ENCODE results near the gene TNNT2.

Gene TNNT2

DNA sequence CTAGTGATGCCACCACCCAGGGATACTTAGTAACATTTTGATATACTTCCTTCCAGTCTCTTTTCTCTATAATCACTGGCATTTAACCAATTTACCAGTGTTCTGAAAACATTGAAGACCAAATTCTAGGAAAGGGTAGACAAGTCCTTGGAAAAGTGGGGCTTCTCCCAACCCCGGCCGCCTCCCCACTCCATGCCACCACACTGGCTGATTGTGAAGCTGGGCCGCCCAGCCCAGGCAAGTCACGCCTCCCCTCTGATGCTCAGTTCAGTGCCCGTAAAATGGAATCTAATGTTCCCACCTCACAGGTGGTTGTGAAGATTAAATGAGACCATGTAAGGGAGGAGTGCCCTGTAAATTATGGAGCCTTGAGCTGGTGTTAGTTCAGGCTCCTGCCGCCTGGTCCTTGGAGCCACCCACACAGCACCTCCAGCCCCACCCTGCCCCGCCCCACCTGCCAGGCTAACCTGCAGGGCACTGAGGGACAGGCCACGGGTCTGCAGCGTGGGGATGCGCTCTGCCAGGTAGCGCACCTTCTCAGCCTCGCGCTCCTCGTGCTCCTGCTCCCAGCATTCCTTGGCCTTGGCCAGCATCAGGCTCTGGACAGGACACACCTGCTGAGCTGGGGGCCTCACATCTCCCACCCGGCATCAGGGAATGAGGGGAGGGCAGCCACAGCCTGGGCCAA lies 36.7 kb upstream of the TNNT2 start:
- H3K9me3 ChIP-seq (ENCODE audit: low read length), result no peaks in the 10 kb centered on the region
- no peak overlapping the region for H3K9ac ChIP-seq (ENCODE audit: low read length)
- no peaks in the 10 kb centered on the region for H3K36me3 ChIP-seq (ENCODE audit: insufficient read depth, low read length)
- no peaks in the 10 kb centered on the region for H3K4me1 ChIP-seq (ENCODE audit: insufficient read depth, low read length)
- no peak overlapping the region for H3K27ac ChIP-seq (ENCODE audit: low read depth, low read length)
- H3K27me3 ChIP-seq (ENCODE audit: control insufficient read depth in 1 of 2, insufficient read depth in 2 of 2, low read length in 2 of 2), result no peaks in the 10 kb centered on the region
- no peak overlapping the region for H3K4me3 ChIP-seq (ENCODE audit: low read depth in 1 of 2, low read length in 2 of 2)

DNA sequence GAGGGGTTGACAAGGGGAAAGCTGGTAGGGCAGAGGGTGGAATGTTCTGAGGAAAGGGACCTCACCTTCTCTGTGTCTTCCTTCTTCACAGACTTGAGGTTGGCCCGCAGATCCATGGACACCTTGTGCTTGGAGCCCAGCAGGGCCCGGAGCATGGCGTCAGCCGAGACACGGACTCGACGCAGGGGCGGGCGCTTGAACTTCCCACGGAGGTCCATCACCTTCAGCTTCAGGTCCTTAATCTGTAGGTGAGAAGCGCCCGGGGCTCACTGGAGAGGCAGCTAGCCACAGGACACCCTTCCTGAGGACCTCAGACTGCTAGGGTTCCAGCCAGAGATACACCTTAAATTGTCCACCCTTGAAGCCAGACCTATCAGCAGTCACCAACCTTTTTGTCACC lies 33.8 kb upstream of the TNNT2 start:
- Histone ChIP-seq H3K4me3 (ENCODE audit: low read depth in 1 of 2, low read length in 2 of 2) (no peak overlapping the region), H3K36me3 (ENCODE audit: insufficient read depth, low read length) (no peaks in the 10 kb centered on the region), H3K9ac (ENCODE audit: low read length) (no peak overlapping the region), H3K27me3 (ENCODE audit: control insufficient read depth in 1 of 2, insufficient read depth in 2 of 2, low read length in 2 of 2) (no peaks in the 10 kb centered on the region), H3K4me1 (ENCODE audit: insufficient read depth, low read length) (no peaks in the 10 kb centered on the region), H3K27ac (ENCODE audit: low read depth, low read length) (no peak overlapping the region), H3K9me3 (ENCODE audit: low read length) (no peaks in the 10 kb centered on the region)

DNA sequence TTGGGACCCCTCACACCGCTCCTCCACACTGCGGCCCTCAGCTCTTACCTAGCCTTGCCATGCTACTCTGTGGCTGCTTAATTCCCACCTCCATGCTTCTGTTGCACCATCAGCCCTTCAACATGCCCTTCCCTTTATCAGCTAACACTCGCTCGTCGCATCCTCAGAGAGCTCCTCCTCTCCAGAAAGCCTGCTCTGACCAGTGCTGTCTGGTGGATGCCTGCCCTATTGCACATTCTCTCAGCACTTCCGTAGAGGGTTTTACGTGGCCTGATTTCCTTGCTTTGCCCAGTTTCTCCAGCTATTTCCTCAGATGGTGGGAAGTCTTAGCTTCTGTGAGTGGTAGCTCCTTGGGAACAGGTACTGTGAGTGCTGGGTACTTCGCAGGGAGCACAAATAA lies 32.0 kb upstream of the TNNT2 start:
- H3K36me3 ChIP-seq (ENCODE audit: insufficient read depth, low read length), result no peaks in the 10 kb centered on the region
- H3K27me3 ChIP-seq (ENCODE audit: control insufficient read depth in 1 of 2, insufficient read depth in 2 of 2, low read length in 2 of 2), result no peaks in the 10 kb centered on the region
- H3K9ac ChIP-seq (ENCODE audit: low read length), result no peak overlapping the region
- no peaks in the 10 kb centered on the region for H3K4me1 ChIP-seq (ENCODE audit: insufficient read depth, low read length)
- no peaks in the 10 kb centered on the region for H3K9me3 ChIP-seq (ENCODE audit: low read length)
- no peak overlapping the region for H3K4me3 ChIP-seq (ENCODE audit: low read depth in 1 of 2, low read length in 2 of 2)
- H3K27ac ChIP-seq (ENCODE audit: low read depth, low read length), result no peak overlapping the region

DNA sequence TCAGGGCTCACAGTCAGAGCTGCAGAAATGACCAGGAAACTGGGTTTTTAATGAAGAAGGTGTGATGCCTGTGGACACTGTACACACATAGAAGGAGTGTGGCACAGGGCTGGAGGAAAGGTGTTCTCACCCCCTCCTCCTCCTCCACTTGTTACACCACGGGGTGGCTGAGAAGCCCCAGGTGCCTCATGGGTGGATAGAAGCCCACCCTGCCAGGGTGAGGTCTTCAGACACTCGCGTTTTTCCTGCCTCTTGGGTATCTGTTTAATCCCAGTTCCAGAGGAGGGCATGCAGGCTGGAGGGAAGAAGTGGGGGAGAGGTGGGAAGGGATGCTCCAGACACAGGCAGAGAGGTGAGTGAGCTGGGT lies 31.3 kb upstream of the TNNT2 start:
- Histone ChIP-seq H3K9ac (ENCODE audit: low read length) (no peak overlapping the region), H3K4me1 (ENCODE audit: insufficient read depth, low read length) (no peaks in the 10 kb centered on the region), H3K9me3 (ENCODE audit: low read length) (no peaks in the 10 kb centered on the region), H3K27me3 (ENCODE audit: control insufficient read depth in 1 of 2, insufficient read depth in 2 of 2, low read length in 2 of 2) (no peaks in the 10 kb centered on the region), H3K36me3 (ENCODE audit: insufficient read depth, low read length) (no peaks in the 10 kb centered on the region), H3K4me3 (ENCODE audit: low read depth in 1 of 2, low read length in 2 of 2) (no peak overlapping the region), H3K27ac (ENCODE audit: low read depth, low read length) (no peak overlapping the region)

DNA sequence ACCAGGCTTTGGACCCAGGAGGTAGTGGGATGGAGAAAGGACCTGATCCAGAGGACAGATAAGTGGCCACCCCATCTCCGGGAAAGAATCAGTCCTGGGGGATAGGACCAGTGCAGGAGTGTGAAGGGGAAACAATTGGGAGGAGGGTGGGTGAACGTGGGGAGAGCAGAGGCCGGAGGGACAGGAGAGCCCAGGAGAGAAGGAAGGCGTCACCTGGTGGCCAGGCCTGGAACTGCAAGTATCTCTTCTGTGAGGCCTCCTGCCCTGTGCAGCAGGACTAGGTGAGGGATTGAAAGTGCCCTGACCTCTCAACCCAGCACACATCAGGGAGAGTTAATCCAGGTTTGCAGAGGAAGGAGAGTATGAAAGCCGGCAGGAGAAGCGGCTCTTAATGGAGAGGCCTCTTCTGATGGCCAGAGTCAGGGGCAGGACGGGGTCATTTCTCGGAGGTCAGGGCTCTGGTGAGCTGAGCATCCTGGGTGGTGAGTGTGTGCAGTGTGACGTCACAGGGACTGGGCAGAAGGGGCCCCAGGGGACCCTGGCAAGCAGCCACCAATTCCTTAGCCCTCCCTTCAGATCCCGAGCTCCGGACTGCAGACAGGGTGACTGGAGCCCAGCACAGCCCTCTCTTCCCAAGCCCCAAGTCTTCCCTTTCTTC lies 30.8 kb upstream of the TNNT2 start:
- Histone ChIP-seq H3K27ac (ENCODE audit: low read depth, low read length) (no peak overlapping the region), H3K4me3 (ENCODE audit: low read depth in 1 of 2, low read length in 2 of 2) (no peak overlapping the region), H3K4me1 (ENCODE audit: insufficient read depth, low read length) (no peaks in the 10 kb centered on the region), H3K9ac (ENCODE audit: low read length) (no peak overlapping the region), H3K36me3 (ENCODE audit: insufficient read depth, low read length) (no peaks in the 10 kb centered on the region), H3K9me3 (ENCODE audit: low read length) (no peaks in the 10 kb centered on the region), H3K27me3 (ENCODE audit: control insufficient read depth in 1 of 2, insufficient read depth in 2 of 2, low read length in 2 of 2) (no peaks in the 10 kb centered on the region)

DNA sequence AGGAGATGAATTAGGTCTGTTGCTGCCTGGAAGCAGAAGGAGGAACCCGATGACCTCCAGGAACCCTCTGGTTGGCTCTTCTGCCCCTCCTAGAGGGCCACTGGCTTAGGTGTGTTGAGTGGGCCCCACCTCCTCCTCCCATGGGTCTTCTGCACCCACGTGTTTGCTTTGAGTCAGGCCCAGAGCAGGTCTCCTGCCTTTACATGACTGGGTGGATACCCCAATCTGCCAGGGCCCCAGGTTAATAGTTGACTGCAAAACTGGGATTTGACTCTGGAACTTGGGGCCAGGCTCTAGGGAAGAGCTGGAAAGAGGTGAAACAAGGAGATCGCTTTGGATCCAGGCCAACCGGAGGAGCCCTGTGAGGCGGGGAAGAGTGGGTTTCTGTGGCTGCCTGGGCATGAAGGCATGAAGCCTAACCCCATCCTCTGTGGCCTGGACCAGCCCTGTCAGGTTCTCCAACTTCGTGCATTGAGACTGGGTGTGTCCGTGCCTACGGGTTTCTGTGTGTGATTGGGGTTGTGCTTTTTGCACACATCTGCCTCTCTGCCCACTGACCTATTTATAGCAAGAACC lies 29.4 kb upstream of the TNNT2 start:
- no peaks in the 10 kb centered on the region for H3K4me1 ChIP-seq (ENCODE audit: insufficient read depth, low read length)
- H3K9me3 ChIP-seq (ENCODE audit: low read length), result no peaks in the 10 kb centered on the region
- no peaks in the 10 kb centered on the region for H3K27me3 ChIP-seq (ENCODE audit: control insufficient read depth in 1 of 2, insufficient read depth in 2 of 2, low read length in 2 of 2)
- H3K9ac ChIP-seq (ENCODE audit: low read length), result no peak overlapping the region
- H3K36me3 ChIP-seq (ENCODE audit: insufficient read depth, low read length), result no peaks in the 10 kb centered on the region
- H3K27ac ChIP-seq (ENCODE audit: low read depth, low read length), result no peak overlapping the region
- no peak overlapping the region for H3K4me3 ChIP-seq (ENCODE audit: low read depth in 1 of 2, low read length in 2 of 2)

DNA sequence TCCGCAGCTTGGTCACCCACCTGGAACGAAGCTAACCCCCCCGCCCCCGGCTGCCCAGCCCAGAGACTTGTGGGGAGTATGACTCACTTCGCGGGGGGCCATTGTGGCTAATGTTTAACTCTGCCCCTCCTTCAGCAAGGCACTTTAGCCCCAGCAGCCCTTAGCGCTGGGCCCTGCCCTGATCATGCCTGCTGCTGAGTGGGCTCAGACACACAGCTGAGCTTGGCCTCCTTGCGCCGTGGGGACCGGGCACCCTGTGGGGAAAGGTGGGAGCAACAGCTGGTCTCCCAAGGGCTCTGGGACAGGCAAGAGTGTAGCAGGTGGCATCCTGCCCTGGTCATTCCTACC lies 28.0 kb upstream of the TNNT2 start:
- H3K4me3 ChIP-seq (ENCODE audit: low read depth in 1 of 2, low read length in 2 of 2), result no peak overlapping the region
- no peaks in the 10 kb centered on the region for H3K36me3 ChIP-seq (ENCODE audit: insufficient read depth, low read length)
- no peaks in the 10 kb centered on the region for H3K9me3 ChIP-seq (ENCODE audit: low read length)
- no peak overlapping the region for H3K9ac ChIP-seq (ENCODE audit: low read length)
- no peak overlapping the region for H3K27ac ChIP-seq (ENCODE audit: low read depth, low read length)
- no peaks in the 10 kb centered on the region for H3K4me1 ChIP-seq (ENCODE audit: insufficient read depth, low read length)
- no peaks in the 10 kb centered on the region for H3K27me3 ChIP-seq (ENCODE audit: control insufficient read depth in 1 of 2, insufficient read depth in 2 of 2, low read length in 2 of 2)

DNA sequence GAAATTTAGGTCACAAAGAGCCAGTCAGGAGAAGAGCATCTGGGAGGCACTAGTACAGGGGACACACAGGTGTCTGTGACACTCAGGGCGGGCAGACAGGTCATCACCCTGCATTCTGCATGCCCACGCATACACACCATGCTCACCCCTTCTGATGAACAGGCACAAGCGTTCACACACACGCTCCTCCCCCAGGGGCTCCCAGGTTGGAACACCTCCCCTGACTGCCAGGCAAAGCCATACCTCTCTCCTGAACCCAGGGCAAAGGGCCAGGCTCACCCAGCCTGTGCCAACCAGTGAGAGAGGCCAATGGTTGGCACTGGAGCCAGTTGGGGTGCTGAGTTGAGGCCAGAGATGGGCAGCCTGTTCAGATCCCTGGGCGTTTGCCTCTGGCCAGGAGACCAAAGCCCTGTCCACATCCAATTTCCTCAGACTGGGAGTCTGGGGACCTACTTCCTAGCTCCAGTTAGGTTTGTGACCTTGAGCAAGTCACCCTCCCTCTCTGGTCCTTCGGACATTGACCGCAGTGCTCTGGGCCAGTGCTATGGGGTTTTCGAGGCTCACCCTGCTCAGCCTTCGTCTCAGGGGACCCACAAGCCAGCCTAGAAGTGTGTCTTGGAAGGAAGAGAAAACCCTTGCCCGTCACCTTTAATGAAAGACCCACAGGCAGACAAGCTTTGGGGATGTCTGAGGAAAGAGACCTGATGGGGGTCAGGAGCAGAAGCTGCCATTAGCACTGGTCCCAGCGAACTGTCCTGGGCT lies 27.4 kb upstream of the TNNT2 start:
- Histone ChIP-seq H3K9ac (ENCODE audit: low read length) (no peak overlapping the region), H3K4me3 (ENCODE audit: low read depth in 1 of 2, low read length in 2 of 2) (no peak overlapping the region), H3K4me1 (ENCODE audit: insufficient read depth, low read length) (no peaks in the 10 kb centered on the region)

DNA sequence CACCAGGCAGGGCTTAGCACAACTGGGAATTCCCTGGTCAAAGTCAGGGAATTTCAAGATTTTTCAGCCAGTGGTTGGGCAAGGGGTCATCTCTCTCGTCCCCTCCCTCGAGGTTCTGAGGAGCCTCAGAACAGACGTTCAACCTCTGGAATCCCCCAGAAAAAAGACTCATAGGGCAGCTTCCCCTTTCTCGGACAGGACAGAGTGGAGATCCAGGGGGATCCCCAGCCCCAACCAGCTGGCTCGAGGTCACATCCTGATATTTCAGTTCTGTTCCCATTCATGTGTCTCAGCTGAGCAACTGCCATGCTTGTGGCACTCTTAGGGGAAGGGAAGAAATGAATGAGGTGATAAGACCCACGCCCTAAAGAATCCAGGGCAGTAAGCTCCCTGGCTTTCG lies 26.6 kb upstream of the TNNT2 start:
- Histone ChIP-seq H3K9ac (ENCODE audit: low read length) (no peak overlapping the region), H3K27me3 (ENCODE audit: control insufficient read depth in 1 of 2, insufficient read depth in 2 of 2, low read length in 2 of 2) (peaks cover 11 to 14% of the 10 kb centered on the region in 2 donors), H3K9me3 (ENCODE audit: low read length) (no peaks in the 10 kb centered on the region), H3K27ac (ENCODE audit: low read depth, low read length) (no peak overlapping the region), H3K4me1 (ENCODE audit: insufficient read depth, low read length) (no peaks in the 10 kb centered on the region), H3K4me3 (ENCODE audit: low read depth in 1 of 2, low read length in 2 of 2) (no peak overlapping the region), H3K36me3 (ENCODE audit: insufficient read depth, low read length) (no peaks in the 10 kb centered on the region)

More for the DNA sequence above, 27.4 kb upstream of the TNNT2 start:
- H3K36me3 ChIP-seq (ENCODE audit: insufficient read depth, low read length), result no peaks in the 10 kb centered on the region
- no peak overlapping the region for H3K27ac ChIP-seq (ENCODE audit: low read depth, low read length)
- H3K9me3 ChIP-seq (ENCODE audit: low read length), result no peaks in the 10 kb centered on the region
- peaks cover 2 to 6% of the 10 kb centered on the region in 2 donors for H3K27me3 ChIP-seq (ENCODE audit: control insufficient read depth in 1 of 2, insufficient read depth in 2 of 2, low read length in 2 of 2)

DNA sequence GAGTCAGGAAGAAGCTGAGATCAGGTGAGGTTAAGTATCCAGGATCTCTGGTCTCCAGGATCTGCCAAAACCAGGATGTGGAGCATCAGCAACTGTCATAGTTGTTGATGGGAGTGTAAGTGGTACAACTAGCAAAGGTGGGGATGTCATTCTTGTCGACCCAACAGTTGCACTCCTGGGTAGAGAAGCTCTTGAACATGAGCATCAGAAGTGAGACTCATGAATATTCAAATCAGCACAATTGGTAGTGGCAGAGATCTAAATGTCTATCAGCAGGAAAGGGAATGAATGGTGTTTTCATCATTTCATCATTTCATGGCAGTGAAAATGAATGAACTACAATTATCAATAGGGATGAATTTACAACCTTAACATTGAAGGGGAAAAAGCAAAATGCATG lies 25.9 kb upstream of the TNNT2 start:
- H3K4me1 ChIP-seq (ENCODE audit: insufficient read depth, low read length), result no peaks in the 10 kb centered on the region
- no peaks in the 10 kb centered on the region for H3K36me3 ChIP-seq (ENCODE audit: insufficient read depth, low read length)

DNA sequence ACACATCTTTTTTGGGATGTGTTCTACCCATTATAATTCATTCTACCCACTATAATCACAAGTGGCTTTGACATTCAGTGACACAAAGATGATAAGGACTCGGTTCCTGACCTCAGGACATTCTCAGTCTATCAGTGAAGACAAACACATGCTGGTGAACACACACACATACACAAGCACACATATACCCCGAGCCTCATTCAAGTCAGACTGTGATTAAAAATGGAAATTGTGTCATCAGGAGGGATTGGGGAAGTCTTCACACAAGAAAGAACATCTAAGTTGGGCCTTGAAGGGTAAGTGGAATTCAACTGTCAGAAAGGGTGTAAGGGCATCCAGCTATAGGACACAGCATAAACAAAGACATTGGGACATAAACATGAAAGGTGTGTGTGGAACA lies 24.2 kb upstream of the TNNT2 start:
- no peaks in the 10 kb centered on the region for H3K9me3 ChIP-seq (ENCODE audit: low read length)
- H3K27me3 ChIP-seq (ENCODE audit: control insufficient read depth in 1 of 2, insufficient read depth in 2 of 2, low read length in 2 of 2), result peaks cover 21 to 23% of the 10 kb centered on the region in 2 donors

More for the DNA sequence above, 25.9 kb upstream of the TNNT2 start:
- no peak overlapping the region for H3K27ac ChIP-seq (ENCODE audit: low read depth, low read length)
- H3K4me3 ChIP-seq (ENCODE audit: low read depth in 1 of 2, low read length in 2 of 2), result no peak overlapping the region
- H3K9me3 ChIP-seq (ENCODE audit: low read length), result no peaks in the 10 kb centered on the region
- H3K27me3 ChIP-seq (ENCODE audit: control insufficient read depth in 1 of 2, insufficient read depth in 2 of 2, low read length in 2 of 2), result peaks cover 18 to 21% of the 10 kb centered on the region in 2 donors
- H3K9ac ChIP-seq (ENCODE audit: low read length), result no peak overlapping the region

More for the DNA sequence above, 24.2 kb upstream of the TNNT2 start:
- H3K36me3 ChIP-seq (ENCODE audit: insufficient read depth, low read length), result no peaks in the 10 kb centered on the region
- no peak overlapping the region for H3K9ac ChIP-seq (ENCODE audit: low read length)
- H3K4me1 ChIP-seq (ENCODE audit: insufficient read depth, low read length), result no peaks in the 10 kb centered on the region
- H3K27ac ChIP-seq (ENCODE audit: low read depth, low read length), result no peak overlapping the region
- no peak overlapping the region for H3K4me3 ChIP-seq (ENCODE audit: low read depth in 1 of 2, low read length in 2 of 2)

All from muscle layer of colon (tissue), 2 donors.